Measurements from ENCODE around the gene TNRC18. TPM values are rescaled to one million over a fixed set of nuclear protein-coding genes. Genes with fewer than 3 reads are reported as not detected.

Gene TNRC18
- total and polyA plus RNA-seq, 4 donors: 2.3 to 37.1 (median 20.4) TPM

DNA sequence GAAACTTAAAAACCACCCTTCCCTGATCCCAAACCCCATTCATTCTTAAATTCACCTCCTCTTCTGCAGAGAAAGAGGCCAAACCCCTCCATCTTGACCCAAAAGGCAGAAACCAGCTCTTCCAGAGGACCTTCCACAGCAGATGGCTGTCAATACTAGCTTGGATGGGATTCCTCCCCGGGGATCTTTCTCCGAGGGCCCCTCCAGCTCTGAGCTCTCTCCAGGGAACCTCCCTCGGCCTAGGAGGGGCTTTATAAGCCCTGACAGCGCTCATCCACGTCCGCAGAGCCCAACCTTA lies 5.4 kb downstream of the TNRC18 start:
- Histone ChIP-seq H3K4me3 (ENCODE audit: low read depth in 1 of 3, low read length in 3 of 3) (no peak overlapping the region), H3K36me3 (ENCODE audit: control insufficient read depth in 4 of 4, insufficient read depth in 3 of 4, low read depth in 1 of 4, low read length in 3 of 4) (peaks cover 0 to 4% (median 0%) of the 10 kb centered on the region in 4 donors), H3K27ac (ENCODE audit: low read depth in 1 of 2, low read length in 2 of 2) (peak overlapping the region; percentile 58 to 97), H3K4me1 (ENCODE audit: control insufficient read depth in 4 of 4, insufficient read depth in 4 of 4, low read length in 3 of 4) (peaks cover 13 to 27% (median 20%) of the 10 kb centered on the region in 4 donors), H3K9ac (ENCODE audit: low read depth in 1 of 2, low read length in 2 of 2) (no peak overlapping the region), H3K27me3 (ENCODE audit: control insufficient read depth in 4 of 4, insufficient read depth in 4 of 4, low read length in 3 of 4) (no peaks in the 10 kb centered on the region), H3K9me3 (ENCODE audit: control insufficient read depth in 4 of 4, low read length in 3 of 4) (no peaks in the 10 kb centered on the region)
- no peak for TF ChIP-seq NR2F2 (IDR thresholded peaks at IDR 0.05)
- no peak for TF ChIP-seq EGR1 (IDR thresholded peaks at IDR 0.05; ENCODE audit: low read depth in 2 of 2)
- no peak for TF ChIP-seq SP1 (IDR thresholded peaks at IDR 0.05)
- TF ChIP-seq, protein P1, sequence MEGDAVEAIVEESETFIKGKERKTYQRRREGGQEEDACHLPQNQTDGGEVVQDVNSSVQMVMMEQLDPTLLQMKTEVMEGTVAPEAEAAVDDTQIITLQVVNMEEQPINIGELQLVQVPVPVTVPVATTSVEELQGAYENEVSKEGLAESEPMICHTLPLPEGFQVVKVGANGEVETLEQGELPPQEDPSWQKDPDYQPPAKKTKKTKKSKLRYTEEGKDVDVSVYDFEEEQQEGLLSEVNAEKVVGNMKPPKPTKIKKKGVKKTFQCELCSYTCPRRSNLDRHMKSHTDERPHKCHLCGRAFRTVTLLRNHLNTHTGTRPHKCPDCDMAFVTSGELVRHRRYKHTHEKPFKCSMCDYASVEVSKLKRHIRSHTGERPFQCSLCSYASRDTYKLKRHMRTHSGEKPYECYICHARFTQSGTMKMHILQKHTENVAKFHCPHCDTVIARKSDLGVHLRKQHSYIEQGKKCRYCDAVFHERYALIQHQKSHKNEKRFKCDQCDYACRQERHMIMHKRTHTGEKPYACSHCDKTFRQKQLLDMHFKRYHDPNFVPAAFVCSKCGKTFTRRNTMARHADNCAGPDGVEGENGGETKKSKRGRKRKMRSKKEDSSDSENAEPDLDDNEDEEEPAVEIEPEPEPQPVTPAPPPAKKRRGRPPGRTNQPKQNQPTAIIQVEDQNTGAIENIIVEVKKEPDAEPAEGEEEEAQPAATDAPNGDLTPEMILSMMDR (IDR thresholded peaks at IDR 0.05; ENCODE audit: low read depth, low read length, missing input control): no peak
- no peak for TF ChIP-seq RXRA (IDR thresholded peaks at IDR 0.05)
- no peak for TF ChIP-seq HNF4A (conservative IDR thresholded peaks at IDR 0.05)
- WGBS: 31% methylated on average over 6 of the region's 6 CpGs
- no peak for DNase-seq (ENCODE audit: low spot score)

DNA sequence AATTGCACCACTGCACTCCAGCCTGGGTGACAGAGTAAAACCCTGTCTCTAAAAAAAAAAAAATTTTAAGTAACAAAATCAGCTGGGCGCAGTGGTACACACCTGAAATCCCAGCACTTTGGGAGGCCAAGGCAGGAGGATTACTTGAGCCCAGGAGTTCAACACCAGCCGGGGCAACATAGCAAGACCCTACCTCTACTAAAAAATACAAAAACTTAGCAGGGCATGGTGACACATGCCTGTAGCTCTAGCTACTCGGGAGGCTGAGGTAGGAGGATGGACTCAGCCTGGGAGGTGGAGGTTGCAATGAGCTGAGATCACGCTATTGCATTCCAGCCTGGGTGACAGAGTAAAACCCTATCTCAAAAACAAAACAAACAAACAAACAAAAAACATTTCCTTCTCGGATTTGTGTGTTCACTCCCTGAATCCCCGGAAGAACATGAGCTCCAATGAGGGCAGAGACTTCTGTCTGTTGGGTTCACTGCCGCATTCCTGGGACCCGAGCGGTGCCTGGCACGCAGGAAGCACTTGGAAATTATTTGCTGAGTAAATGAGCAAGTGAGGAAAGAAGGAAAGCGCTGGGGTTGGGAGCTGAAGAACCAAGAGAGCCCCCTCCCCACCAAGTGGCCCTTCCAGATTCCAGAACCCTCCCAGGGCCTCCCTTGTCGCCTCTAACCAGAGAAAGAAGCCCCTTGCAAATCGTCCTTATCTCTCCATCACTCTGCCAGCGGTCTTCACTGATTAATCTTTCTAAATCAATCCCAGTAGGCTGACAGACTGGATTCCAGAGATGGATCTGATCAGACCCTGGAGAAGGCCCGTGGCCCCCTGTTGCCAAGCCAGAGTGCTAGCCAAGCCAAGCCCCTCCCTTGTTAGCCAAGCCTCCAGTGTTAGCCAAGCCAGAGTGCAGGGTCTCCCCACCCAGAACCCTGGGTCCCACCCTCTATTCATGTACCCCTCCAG lies 6.2 kb downstream of the TNRC18 start:
- WGBS: 73% methylated on average over 15 of the region's 15 CpGs
- no peak overlapping the region for H3K4me3 ChIP-seq (ENCODE audit: low read depth in 1 of 3, low read length in 3 of 3)
- H3K9me3 ChIP-seq (ENCODE audit: control insufficient read depth in 4 of 4, low read length in 3 of 4): no peaks in the 10 kb centered on the region
- peaks cover 0 to 4% (median 0%) of the 10 kb centered on the region in 4 donors for H3K36me3 ChIP-seq (ENCODE audit: control insufficient read depth in 4 of 4, insufficient read depth in 3 of 4, low read depth in 1 of 4, low read length in 3 of 4)
- no peak overlapping the region for H3K9ac ChIP-seq (ENCODE audit: low read depth in 1 of 2, low read length in 2 of 2)
- DNase-seq (ENCODE audit: low spot score): no peak
- no peaks in the 10 kb centered on the region for H3K27me3 ChIP-seq (ENCODE audit: control insufficient read depth in 4 of 4, insufficient read depth in 4 of 4, low read length in 3 of 4)
- peak overlapping the region in 1 of 2 donors; percentile 97 for H3K27ac ChIP-seq (ENCODE audit: low read depth in 1 of 2, low read length in 2 of 2)
- no peak for TF ChIP-seq MAX (IDR thresholded peaks at IDR 0.05)
- TF ChIP-seq, protein P1 (IDR thresholded peaks at IDR 0.05; ENCODE audit: low read depth, low read length, missing input control): no peak
- no peak for TF ChIP-seq ZBTB33 (IDR thresholded peaks at IDR 0.05)
- H3K4me1 ChIP-seq (ENCODE audit: control insufficient read depth in 4 of 4, insufficient read depth in 4 of 4, low read length in 3 of 4): peaks cover 13 to 26% (median 20%) of the 10 kb centered on the region in 4 donors

DNA sequence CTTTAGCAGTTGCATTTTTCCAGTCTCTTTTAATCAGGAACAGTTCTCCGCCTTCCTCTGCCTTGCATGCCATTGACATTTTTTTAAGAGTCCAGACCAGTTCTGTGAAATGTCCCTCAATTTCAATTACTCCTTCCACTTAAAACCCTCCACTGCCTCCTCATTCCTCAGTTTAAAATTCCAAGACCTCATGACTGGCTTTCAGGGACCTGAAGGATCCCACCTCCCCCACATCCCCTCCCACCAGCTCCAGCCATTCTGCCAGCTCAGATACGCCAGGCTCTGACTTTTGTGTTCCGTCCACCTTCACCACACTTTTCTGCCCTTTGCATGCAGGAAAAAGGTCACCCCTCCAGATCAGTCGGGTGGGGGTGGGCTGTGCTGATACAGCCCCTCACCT lies 8.7 kb downstream of the TNRC18 start:
- DNase-seq (ENCODE audit: low spot score): no peak
- H3K27ac ChIP-seq (ENCODE audit: low read depth in 1 of 2, low read length in 2 of 2): no peak overlapping the region
- TF ChIP-seq HNF4A (conservative IDR thresholded peaks at IDR 0.05) (no peak), FOXA1 (IDR thresholded peaks at IDR 0.05) (no peak), FOXA2 (IDR thresholded peaks at IDR 0.05) (no peak), ZBTB33 (IDR thresholded peaks at IDR 0.05) (no peak), ATF3 (IDR thresholded peaks at IDR 0.05) (no peak)
- TF ChIP-seq, protein P2, sequence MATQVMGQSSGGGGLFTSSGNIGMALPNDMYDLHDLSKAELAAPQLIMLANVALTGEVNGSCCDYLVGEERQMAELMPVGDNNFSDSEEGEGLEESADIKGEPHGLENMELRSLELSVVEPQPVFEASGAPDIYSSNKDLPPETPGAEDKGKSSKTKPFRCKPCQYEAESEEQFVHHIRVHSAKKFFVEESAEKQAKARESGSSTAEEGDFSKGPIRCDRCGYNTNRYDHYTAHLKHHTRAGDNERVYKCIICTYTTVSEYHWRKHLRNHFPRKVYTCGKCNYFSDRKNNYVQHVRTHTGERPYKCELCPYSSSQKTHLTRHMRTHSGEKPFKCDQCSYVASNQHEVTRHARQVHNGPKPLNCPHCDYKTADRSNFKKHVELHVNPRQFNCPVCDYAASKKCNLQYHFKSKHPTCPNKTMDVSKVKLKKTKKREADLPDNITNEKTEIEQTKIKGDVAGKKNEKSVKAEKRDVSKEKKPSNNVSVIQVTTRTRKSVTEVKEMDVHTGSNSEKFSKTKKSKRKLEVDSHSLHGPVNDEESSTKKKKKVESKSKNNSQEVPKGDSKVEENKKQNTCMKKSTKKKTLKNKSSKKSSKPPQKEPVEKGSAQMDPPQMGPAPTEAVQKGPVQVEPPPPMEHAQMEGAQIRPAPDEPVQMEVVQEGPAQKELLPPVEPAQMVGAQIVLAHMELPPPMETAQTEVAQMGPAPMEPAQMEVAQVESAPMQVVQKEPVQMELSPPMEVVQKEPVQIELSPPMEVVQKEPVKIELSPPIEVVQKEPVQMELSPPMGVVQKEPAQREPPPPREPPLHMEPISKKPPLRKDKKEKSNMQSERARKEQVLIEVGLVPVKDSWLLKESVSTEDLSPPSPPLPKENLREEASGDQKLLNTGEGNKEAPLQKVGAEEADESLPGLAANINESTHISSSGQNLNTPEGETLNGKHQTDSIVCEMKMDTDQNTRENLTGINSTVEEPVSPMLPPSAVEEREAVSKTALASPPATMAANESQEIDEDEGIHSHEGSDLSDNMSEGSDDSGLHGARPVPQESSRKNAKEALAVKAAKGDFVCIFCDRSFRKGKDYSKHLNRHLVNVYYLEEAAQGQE (IDR thresholded peaks at IDR 0.05): no peak

More for the DNA sequence above, 8.7 kb downstream of the TNRC18 start:
- 95% methylated on average over 4 of the region's 4 CpGs for WGBS
- H3K9me3 ChIP-seq (ENCODE audit: control insufficient read depth in 4 of 4, low read length in 3 of 4): no peaks in the 10 kb centered on the region
- no peaks in the 10 kb centered on the region for H3K27me3 ChIP-seq (ENCODE audit: control insufficient read depth in 4 of 4, insufficient read depth in 4 of 4, low read length in 3 of 4)
- no peak overlapping the region for H3K9ac ChIP-seq (ENCODE audit: low read depth in 1 of 2, low read length in 2 of 2)
- no peak overlapping the region for H3K4me3 ChIP-seq (ENCODE audit: low read depth in 1 of 3, low read length in 3 of 3)
- H3K4me1 ChIP-seq (ENCODE audit: control insufficient read depth in 4 of 4, insufficient read depth in 4 of 4, low read length in 3 of 4): peaks cover 13 to 21% (median 19%) of the 10 kb centered on the region in 4 donors
- H3K36me3 ChIP-seq (ENCODE audit: control insufficient read depth in 4 of 4, insufficient read depth in 3 of 4, low read depth in 1 of 4, low read length in 3 of 4): peaks cover 0 to 4% (median 0%) of the 10 kb centered on the region in 4 donors

All from liver (tissue), 9 donors.